HCT116 (cell line): ENCODE data around the gene PIP4K2C. TPM values are rescaled to one million over a fixed set of nuclear protein-coding genes. Genes with fewer than 3 reads are reported as not detected.
A peak's percentile ranks its signal among the peaks of the same experiment; 100 is the strongest.

Source experiments
- ATAC-seq: fragments of 200-7000 bp; cut with Tn5 transposase; 2 replicates; pipeline ENCODE4 v1.9.1; 2020; ENCODE audit warnings: mild to moderate bottlenecking, moderate library complexity
- BruUV-seq: library from RNA; stranded (reverse); fragments of 400-500 nt; replicated peaks from 2 replicates; lab custom pipeline; 2021; lab: Mats Ljungman, UMichigan
- CTCF ChIA-PET: fragments of 300-600 bp; sonication (Branson Sonifier 250); formaldehyde crosslinking; loops from one replicate; lab custom pipeline; 2021; ENCODE audit warnings: antibody characterized with exemption; lab: Charles Lee
- POLR2A ChIA-PET: fragments of 300-600, 350-600 bp; sonication (Branson Sonifier 250); formaldehyde crosslinking; loops from one replicate; lab custom pipeline; 2021; ENCODE audit warnings: antibody characterized with exemption; lab: Charles Lee
- RAD21 ChIA-PET, 2 experiments: fragments of 300-600 bp; sonication (Branson Sonifier 250); formaldehyde crosslinking; loops; one replicate each; lab custom pipeline; 2023; ENCODE audit warnings: low total read pairs in 2 of 2; ENCODE audit not compliant: uncharacterized antibody in 2 of 2, unreplicated experiment in 2 of 2, low non-redundant PET in 1 of 2; lab: Charles Lee
- DNase-seq: peaks from one replicate; pipeline ENCODE4 v3.0.0-alpha.2; 2010; ENCODE audit warnings: low read depth, low spot score
- H2AFZ ChIP-seq: fragments of 200-600 bp; shearing (Covaris generic), sonication (generic); 2 replicates; pipeline ENCODE4 v1.6.1; 2017; ENCODE audit warnings: low read depth, mixed run types, mixed read lengths, antibody characterized with exemption, low read length; ENCODE audit not compliant: poor library complexity, severe bottlenecking
- H3K27ac ChIP-seq: 2 replicates; pipeline ENCODE4 v1.5.1; 2012; ENCODE audit warnings: low read depth, low read length
- H3K27me3 ChIP-seq: fragments of 200-600 bp; sonication (generic); 2 replicates; pipeline ENCODE4 v1.6.1; 2016; ENCODE audit warnings: mixed run types, low read length, mixed read lengths; ENCODE audit not compliant: insufficient read depth
- H3K36me3 ChIP-seq, 2 experiments: fragments of 200-500 bp in 1 of 2; fragments of 200-600 bp in 1 of 2; sonication (Bioruptor generic) in 1 of 2; sonication (generic) in 1 of 2; 2 replicates each; pipeline versions ENCODE4 v1.5.1 to v1.6.1; 2014 to 2016; ENCODE audit warnings: low read length in 2 of 2, inconsistent platforms in 1 of 2, mixed read lengths in 1 of 2, mixed run types in 1 of 2; ENCODE audit not compliant: insufficient read depth in 2 of 2, control insufficient read depth in 1 of 2
- H3K4me1 ChIP-seq, 2 experiments: fragments of 200-600 bp in 1 of 2; sonication (generic) in 1 of 2; 2 replicates each; pipeline versions ENCODE4 v1.5.1 to v1.6.1; 2012 to 2017; ENCODE audit warnings: low read length in 2 of 2, inconsistent platforms in 1 of 2, mild to moderate bottlenecking in 1 of 2, mixed read lengths in 1 of 2, mixed run types in 1 of 2, moderate library complexity in 1 of 2; ENCODE audit not compliant: insufficient read depth in 2 of 2, control insufficient read depth in 1 of 2
- H3K4me2 ChIP-seq: fragments of 200-600 bp; sonication (generic); 2 replicates; pipeline ENCODE4 v1.6.1; 2017; ENCODE audit warnings: mixed run types, low read length, mixed read lengths
- H3K4me3 ChIP-seq, 2 experiments: fragments of 200-600 bp in 1 of 2; sonication (generic) in 1 of 2; replicated peaks in 1 of 2; 2 replicates each; pipeline ENCODE4 v1.5.1; 2011 to 2016; ENCODE audit warnings: low read length in 2 of 2, control low read depth in 1 of 2, low read depth in 1 of 2, mild to moderate bottlenecking in 1 of 2, mixed read lengths in 1 of 2, mixed run types in 1 of 2
- H3K79me2 ChIP-seq: fragments of 200-600 bp; sonication (generic); 2 replicates; pipeline ENCODE4 v1.6.1; 2017; ENCODE audit warnings: mild to moderate bottlenecking, mixed run types, low read length, moderate library complexity, mixed read lengths; ENCODE audit not compliant: insufficient read depth
- H3K9ac ChIP-seq: fragments of 200-600 bp; sonication (generic); 2 replicates; pipeline ENCODE4 v1.6.1; 2016; ENCODE audit warnings: low read length, mixed read lengths
- H3K9me2 ChIP-seq: fragments of 200-600 bp; sonication (generic), shearing (Covaris generic); 2 replicates; pipeline ENCODE4 v1.6.1; 2017; ENCODE audit warnings: mixed run types, mild to moderate bottlenecking, moderate library complexity; ENCODE audit not compliant: insufficient read depth
- H3K9me3 ChIP-seq, 2 experiments: fragments of 200-500 bp in 1 of 2; fragments of 200-600 bp in 1 of 2; sonication (Bioruptor generic) in 1 of 2; sonication (generic) in 1 of 2; 2 replicates each; pipeline ENCODE4 v1.6.1; 2014 to 2017; ENCODE audit warnings: low read length in 2 of 2, mixed read lengths in 2 of 2, inconsistent platforms in 1 of 2, low read depth in 1 of 2, mild to moderate bottlenecking in 1 of 2, mixed run types in 1 of 2, moderate library complexity in 1 of 2; ENCODE audit not compliant: control insufficient read depth in 1 of 2, insufficient read depth in 1 of 2
- H4K20me1 ChIP-seq: fragments of 200-600 bp; sonication (generic), shearing (Covaris generic); 2 replicates; pipeline ENCODE4 v1.6.1; 2017; ENCODE audit warnings: mixed run types, mild to moderate bottlenecking, moderate library complexity; ENCODE audit not compliant: insufficient read depth
- CBX3 ChIP-seq: IDR thresholded peaks from 2 replicates; pipeline ENCODE4 v1.6.1; 2012; ENCODE audit warnings: low read depth
- CTCF ChIP-seq, 3 experiments: fragments of 200-600 bp in 1 of 3; sonication (generic) in 1 of 3; IDR thresholded peaks in 2 of 3; conservative IDR thresholded peaks in 1 of 3; 2 replicates each; pipeline ENCODE4 v1.5.1; 2012 to 2017; ENCODE audit warnings: low read depth in 2 of 3, low read length in 2 of 3, antibody characterized with exemption in 1 of 3, borderline replicate concordance in 1 of 3, control low read depth in 1 of 3, mild to moderate bottlenecking in 1 of 3, mixed read lengths in 1 of 3, mixed run types in 1 of 3, moderate library complexity in 1 of 3; ENCODE audit not compliant: insufficient read depth in 1 of 3
- ELF1 ChIP-seq: IDR thresholded peaks from 2 replicates; pipeline ENCODE4 v1.6.1; 2012; ENCODE audit warnings: low read depth, borderline replicate concordance
- EZH2phosphoT487 ChIP-seq: fragments of 200-600 bp; IDR thresholded peaks from 2 replicates; pipeline ENCODE4 v1.6.1; 2018; ENCODE audit warnings: antibody characterized with exemption, borderline replicate concordance
- POLR2AphosphoS5 ChIP-seq: IDR thresholded peaks from 2 replicates; pipeline ENCODE4 v1.6.1; 2011; ENCODE audit warnings: mild to moderate bottlenecking, low read depth, low read length, moderate library complexity
- RAD21 ChIP-seq: IDR thresholded peaks from 2 replicates; pipeline ENCODE4 v1.6.1; 2012; ENCODE audit warnings: low read depth, mild to moderate bottlenecking
- SIN3A ChIP-seq: IDR thresholded peaks from 2 replicates; pipeline ENCODE4 v1.6.1; 2012; ENCODE audit warnings: low read depth
- YY1 ChIP-seq: IDR thresholded peaks from 2 replicates; pipeline ENCODE4 v1.6.1; 2011; ENCODE audit warnings: low read length, low read depth, moderate library complexity, mild to moderate bottlenecking; ENCODE audit not compliant: insufficient replicate concordance; ENCODE audit errors: extremely low read depth
- ZFX ChIP-seq: fragments of 450-650 bp; IDR thresholded peaks from 2 replicates; pipeline ENCODE4 v1.6.1; 2017
- ZNF274 ChIP-seq: fragments of 200-500 bp; sonication (Bioruptor generic); IDR thresholded peaks from 2 replicates; pipeline ENCODE4 v1.6.1; 2014; ENCODE audit warnings: mild to moderate bottlenecking, low read depth, low read length, inconsistent platforms
- intact Hi-C: fragments of 100-400 bp; cut with micrococcal nuclease; formaldehyde crosslinking; loops from 2 replicates; pipeline ENCODE4 v1.10.0; 2022
- total RNA-seq: library from RNA; stranded (reverse); gene quantifications from one replicate; pipeline ENCODE4 v1.2.1, GENCODE V29; 2021; ENCODE audit not compliant: unreplicated experiment
- TF ChIP-seq, protein P1 (sequence below): IDR thresholded peaks from 2 replicates; pipeline ENCODE4 v1.6.1; 2012

PIP4K2C gene
- total RNA-seq, 1 experiment from 2014 or later, result 38.4 TPM

DNA sequence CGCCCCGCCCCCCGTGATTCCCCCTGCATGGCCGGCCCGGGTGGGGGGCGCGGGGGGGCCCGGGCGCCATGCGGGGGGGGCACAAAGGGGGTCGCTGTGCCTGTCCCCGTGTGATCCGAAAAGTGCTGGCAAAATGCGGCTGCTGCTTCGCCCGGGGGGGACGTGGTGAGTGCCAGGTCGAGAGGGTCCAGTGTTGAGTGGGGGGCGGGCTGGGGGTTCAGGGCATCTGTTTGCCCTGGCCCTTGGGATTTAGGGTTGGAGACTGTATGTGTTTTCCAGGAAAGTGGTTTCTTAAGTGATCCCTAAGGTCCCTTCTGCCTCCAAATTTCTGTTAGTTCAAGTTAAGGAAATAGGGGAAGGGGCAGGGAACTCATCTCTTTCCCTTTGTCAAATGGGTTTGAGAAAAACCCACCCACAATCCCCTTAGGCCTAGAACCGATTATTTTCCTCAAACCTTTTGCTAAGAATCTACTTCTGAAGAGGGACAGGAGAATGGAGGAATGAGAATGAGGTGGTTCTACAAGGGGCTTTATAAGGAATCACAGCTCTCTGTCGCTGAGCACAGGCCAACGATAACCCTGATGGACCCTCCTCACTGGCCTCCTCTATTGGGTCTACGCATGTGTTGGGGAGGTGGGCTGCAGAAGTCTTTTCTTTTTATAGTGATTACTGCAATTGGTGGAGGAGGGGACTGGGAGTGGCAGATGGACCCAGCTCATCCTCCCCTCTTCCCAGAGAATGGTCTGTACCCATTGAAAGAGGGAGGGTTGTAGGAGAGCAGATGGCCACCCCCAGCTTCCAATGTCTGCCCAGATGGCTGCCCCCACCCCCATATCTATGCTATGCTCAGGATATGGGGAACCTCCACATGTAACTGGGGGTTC, 21.1 kb downstream of the PIP4K2C start:
- Histone ChIP-seq H3K9ac (peak overlapping the region; percentile 47; the same call in 1 of the 2 replicates), H3K4me1 (peaks cover 0 to 9% of the 10 kb centered on the region in 2 experiments; a peak in 1 of 4 replicates), H3K4me2 (peak overlapping the region; percentile 64), H3K27ac (no peak overlapping the region), H3K79me2 (no peaks in the 10 kb centered on the region), H3K4me3 (peak overlapping the region in 1 of 2 experiments; percentile 53; a peak in 3 of 4 replicates), H3K9me2 (no peaks in the 10 kb centered on the region), H3K27me3 (no peaks in the 10 kb centered on the region), H2AFZ (no peak overlapping the region), H3K36me3 (no peaks in the 10 kb centered on the region), H3K9me3 (no peaks in the 10 kb centered on the region), H4K20me1 (no peaks in the 10 kb centered on the region)
- TF ChIP-seq CBX3 (no peak), ZFX (no peak), EZH2phosphoT487 (no peak), SIN3A (no peak), CTCF (IDR thresholded peaks at IDR 0.05 in 2 of 3, conservative IDR thresholded peaks at IDR 0.05 in 1 of 3; ENCODE audit: borderline replicate concordance in 1 of 3, insufficient read depth in 1 of 3, low read depth in 2 of 3, low read length in 2 of 3) (no peak), ZNF274 (no peak), POLR2AphosphoS5 (no peak), YY1 (no peak), ELF1 (no peak), RAD21 (no peak)
- TF ChIP-seq, protein P1, sequence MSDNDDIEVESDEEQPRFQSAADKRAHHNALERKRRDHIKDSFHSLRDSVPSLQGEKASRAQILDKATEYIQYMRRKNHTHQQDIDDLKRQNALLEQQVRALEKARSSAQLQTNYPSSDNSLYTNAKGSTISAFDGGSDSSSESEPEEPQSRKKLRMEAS, result no peak
- no peak for DNase-seq
- no peak for ATAC-seq
- intact Hi-C loops, result no loop called here
- ChIA-PET RAD21 (no interaction called here), CTCF (interaction anchor here (2.0 kb wide), 1 partner anchor 28 kb away, joined by 7 read pairs; no protein-coding TSS in a partner anchor), POLR2A (no interaction called here)
- TSS peak; percentile 77 for BruUV-seq
